HG03103 (cell line): ENCODE data around the gene ASB15.

Source experiments
- ATAC-seq: cut with Tn5 transposase; IDR thresholded peaks from one replicate; pipeline ENCODE4 v1.9.1; 2021; ENCODE audit warnings: low read depth; ENCODE audit not compliant: unreplicated experiment

Gene ASB15

GRCh38 chr7:123661765-123662164 lies 60.1 kb downstream of the ASB15 start:
- no peak for ATAC-seq

GRCh38 chr7:123662293-123662692 lies 60.7 kb downstream of the ASB15 start:
- no peak for ATAC-seq

- ATAC-seq, result no peak
These were observed 61.1 kb downstream of the ASB15 start for GRCh38 chr7:123662755-123663154.

- no peak for ATAC-seq
These were observed 61.6 kb downstream of the ASB15 start for GRCh38 chr7:123663200-123663599.

- no peak for ATAC-seq
These were observed 63.5 kb downstream of the ASB15 start for GRCh38 chr7:123665157-123665556.

- no peak for ATAC-seq
These were observed 64.3 kb downstream of the ASB15 start for GRCh38 chr7:123665896-123666295.

GRCh38 chr7:123666492-123666891 lies 64.9 kb downstream of the ASB15 start:
- ATAC-seq, result no peak

- ATAC-seq, result no peak
These were observed 67.9 kb downstream of the ASB15 start for GRCh38 chr7:123669485-123669884.

GRCh38 chr7:123673137-123673732 lies 71.6 kb downstream of the ASB15 start:
- ATAC-seq, result no peak

- ATAC-seq, result no peak
These were observed 72.3 kb downstream of the ASB15 start for GRCh38 chr7:123673752-123674398.

GRCh38 chr7:123674399-123675180 lies 73.0 kb downstream of the ASB15 start:
- ATAC-seq, result no peak

GRCh38 chr7:123675181-123675473 lies 73.5 kb downstream of the ASB15 start:
- no peak for ATAC-seq

- ATAC-seq, result no peak
These were observed 75.6 kb downstream of the ASB15 start for GRCh38 chr7:123677061-123677715.

- no peak for ATAC-seq
These were observed 78.0 kb downstream of the ASB15 start for GRCh38 chr7:123679614-123680013.

- no peak for ATAC-seq
These were observed 79.0 kb downstream of the ASB15 start for GRCh38 chr7:123680580-123680979.

GRCh38 chr7:123681561-123681960 lies 79.9 kb downstream of the ASB15 start:
- ATAC-seq, result no peak

- ATAC-seq, result peak; percentile 50
These were observed 81.1 kb downstream of the ASB15 start for GRCh38 chr7:123682690-123683089.

- ATAC-seq, result no peak
These were observed 85.5 kb downstream of the ASB15 start for GRCh38 chr7:123687161-123687560.

GRCh38 chr7:123687727-123688126 lies 86.1 kb downstream of the ASB15 start:
- no peak for ATAC-seq
